HG03565 (cell line): ENCODE measurements around the gene DNAJC13.

Experiments used
- ATAC-seq: cut with Tn5 transposase; IDR thresholded peaks from one replicate; pipeline ENCODE4 v1.9.1; 2021; ENCODE audit warnings: mild to moderate bottlenecking, moderate library complexity; ENCODE audit not compliant: unreplicated experiment

Gene DNAJC13

GRCh38 chr3:132457286-132457685 is 40.0 kb downstream of the DNAJC13 start:
- ATAC-seq: no peak

DNA sequence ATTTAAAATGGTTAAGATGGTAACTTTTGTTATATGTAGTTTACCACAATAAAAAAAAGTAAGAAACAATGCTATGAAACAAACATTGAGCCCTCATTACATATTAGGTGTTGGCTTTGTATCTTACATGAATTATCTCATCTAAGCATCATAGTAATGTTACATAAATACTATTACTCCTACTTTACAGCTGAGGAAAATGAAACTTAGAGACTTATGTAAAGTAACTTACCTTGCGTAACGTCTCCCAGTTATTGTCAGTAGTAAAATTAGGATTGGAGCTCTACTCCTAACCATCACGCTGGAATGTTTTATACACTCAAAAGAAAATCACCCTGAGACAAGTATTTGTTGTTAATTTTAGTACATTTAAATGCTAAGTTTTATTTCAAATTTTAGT is 42.2 kb downstream of the DNAJC13 start:
- ATAC-seq: no peak

GRCh38 chr3:132461544-132461943 is 44.2 kb downstream of the DNAJC13 start:
- no peak for ATAC-seq

DNA sequence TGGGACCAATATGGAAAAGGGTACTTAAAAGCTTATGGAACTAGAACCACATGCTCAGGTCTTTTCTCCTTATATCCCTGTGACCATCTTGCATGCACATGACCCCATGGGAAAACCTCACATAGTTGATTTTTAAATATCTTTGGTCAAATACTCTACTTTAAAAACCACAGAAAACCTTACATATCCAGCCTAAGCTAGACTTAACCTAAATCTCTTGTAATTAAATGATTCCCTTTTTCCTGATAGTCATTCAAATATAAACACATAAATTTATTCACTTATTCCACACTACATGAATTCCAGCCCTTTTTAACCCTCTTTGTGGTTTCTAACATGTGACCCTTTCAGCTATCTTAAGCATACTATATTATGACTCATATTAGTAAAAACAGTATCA is 46.8 kb downstream of the DNAJC13 start:
- no peak for ATAC-seq

- no peak for ATAC-seq
These were observed 52.0 kb downstream of the DNAJC13 start for GRCh38 chr3:132469326-132469725.

DNA sequence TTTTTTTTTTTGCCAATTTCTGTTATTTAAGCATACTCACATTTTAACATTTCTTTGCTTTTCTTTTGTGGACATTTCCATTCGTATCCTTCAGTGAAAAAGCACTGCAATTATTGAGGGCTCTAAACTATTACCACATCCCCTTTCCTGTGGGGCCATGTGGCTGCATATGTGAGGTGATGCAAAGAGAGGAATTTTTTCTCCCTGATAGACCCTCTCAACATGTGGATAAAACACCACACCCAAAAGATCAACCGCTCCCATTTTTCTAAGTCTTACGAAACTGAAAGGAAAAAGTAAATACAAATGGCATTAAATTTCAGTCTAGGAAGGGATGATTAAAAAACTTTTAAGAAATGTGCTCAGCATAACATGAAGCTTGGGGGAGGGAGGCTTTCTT is 68.8 kb downstream of the DNAJC13 start:
- no peak for ATAC-seq

- no peak for ATAC-seq
These were observed 70.8 kb downstream of the DNAJC13 start for GRCh38 chr3:132488151-132488550.

- ATAC-seq: no peak
These were observed 81.8 kb downstream of the DNAJC13 start for GRCh38 chr3:132499071-132499470.

DNA sequence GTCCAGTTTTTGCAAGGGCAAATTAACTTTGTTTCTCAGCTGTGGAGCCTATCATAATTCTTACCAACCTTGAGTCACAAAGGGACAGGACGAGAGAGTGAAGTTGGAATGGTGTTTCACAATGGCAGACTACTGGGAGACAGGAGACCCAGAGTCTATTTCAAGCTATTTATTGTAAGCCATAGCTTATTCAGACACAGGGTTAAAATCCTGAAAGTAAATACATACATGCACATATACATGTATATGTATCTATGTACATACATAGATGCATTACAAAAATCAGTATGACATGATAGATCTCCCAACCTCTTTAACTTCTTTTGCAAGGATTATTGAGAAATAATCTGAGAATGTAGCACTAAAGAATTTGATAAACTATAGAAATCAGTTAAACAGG is 86.3 kb downstream of the DNAJC13 start:
- no peak for ATAC-seq

GRCh38 chr3:132504375-132504933 is 87.2 kb downstream of the DNAJC13 start:
- no peak for ATAC-seq

DNA sequence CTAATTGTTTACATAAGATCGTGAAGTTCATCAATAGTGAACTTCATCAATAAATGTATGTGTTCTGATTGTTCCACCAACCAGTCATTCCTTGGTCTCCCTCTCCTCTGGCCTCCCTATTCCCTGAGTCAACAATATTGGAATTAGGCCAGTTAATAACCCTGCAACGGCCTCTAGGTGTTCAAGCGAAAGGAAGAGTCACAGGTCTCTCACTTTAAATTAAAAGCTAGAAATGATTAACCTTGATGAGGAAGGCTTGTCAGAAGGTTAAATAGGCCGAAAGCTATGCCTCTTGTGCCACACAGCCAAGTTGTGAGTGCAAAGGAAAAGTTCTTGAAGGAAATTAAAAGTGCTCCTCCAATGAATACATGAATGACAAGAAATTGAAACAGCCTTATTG is 90.4 kb downstream of the DNAJC13 start:
- ATAC-seq: no peak

DNA sequence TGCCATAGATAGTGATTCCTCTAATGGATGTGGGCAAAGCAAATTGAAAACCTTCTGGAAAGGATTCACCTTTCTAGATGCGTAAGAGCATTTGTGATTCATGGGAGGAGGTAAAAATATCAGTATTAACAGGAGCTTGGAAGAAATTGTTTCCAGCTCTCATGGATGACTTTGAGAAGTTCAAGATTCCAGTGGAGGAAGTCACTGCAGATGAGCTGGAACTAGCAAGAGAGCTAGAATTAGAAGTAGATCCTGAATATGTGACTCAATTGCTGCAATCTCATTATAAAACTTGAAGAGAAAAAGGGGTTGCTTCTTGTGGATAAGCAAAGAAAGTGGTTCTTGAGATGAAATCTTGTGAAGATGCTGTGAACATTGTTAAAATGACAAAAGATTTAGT is 91.8 kb downstream of the DNAJC13 start:
- no peak for ATAC-seq

- no peak for ATAC-seq
These were observed 92.2 kb downstream of the DNAJC13 start for GRCh38 chr3:132509506-132509905.

DNA sequence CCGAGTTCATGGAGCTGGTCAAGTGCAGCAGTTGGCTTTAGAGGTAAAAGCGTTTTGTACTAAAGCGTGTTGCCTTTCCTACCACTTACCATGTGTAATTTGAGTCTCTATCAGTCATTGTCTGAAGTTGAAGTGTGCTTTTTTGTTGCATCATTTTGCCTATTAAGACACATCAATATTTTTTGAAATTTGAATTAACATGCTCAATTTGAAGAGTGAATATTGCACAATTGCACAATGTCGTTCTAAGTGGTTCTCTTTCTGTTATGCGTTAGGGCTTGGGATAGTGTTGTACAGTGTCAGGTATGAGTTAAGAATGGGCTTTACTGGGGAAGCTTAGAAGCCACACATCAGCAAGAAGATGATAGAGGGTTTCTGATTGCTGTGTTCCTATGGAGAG is 95.8 kb downstream of the DNAJC13 start:
- ATAC-seq: no peak

GRCh38 chr3:132517311-132517710 is 100.0 kb downstream of the DNAJC13 start:
- no peak for ATAC-seq

DNA sequence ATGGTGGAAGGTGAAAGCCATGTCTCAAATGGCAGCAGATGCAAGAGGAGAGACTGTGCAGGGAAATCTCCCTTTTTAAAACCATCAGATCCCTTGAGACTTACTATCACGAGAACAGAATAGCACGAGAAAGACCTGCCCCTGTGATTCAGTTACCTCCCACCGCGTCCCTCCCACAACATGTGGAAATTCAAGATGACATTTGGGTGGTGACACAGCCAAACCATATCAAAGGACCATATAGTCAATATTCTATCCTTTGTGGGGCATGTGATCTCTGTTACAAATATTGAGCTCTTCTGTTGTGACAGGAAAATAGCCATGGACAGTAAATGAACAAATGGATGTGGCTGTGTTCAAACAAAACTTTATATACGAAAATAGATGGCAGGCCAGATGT is 102.6 kb downstream of the DNAJC13 start:
- ATAC-seq: no peak

DNA sequence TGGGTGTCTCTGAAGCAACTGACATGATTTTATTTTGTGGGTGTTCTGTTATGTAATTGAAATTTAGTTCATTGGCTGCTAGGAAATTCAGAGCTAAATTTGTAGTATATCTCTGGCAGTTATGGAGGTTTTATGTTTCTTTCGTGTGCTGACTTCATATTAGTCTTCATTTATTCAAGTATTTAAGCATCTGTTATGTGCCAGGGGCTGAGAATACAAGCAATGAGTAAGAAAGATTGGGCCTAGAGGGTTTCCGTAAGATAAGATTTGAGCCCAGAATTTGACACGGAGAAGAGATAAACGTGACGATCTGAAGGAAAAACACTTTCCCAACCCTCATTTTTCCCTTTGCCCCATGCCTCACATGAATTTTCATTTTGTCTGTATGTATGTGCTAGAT is 104.6 kb downstream of the DNAJC13 start:
- ATAC-seq: no peak

- ATAC-seq: peak; percentile 89
These were observed 105.1 kb downstream of the DNAJC13 start for GRCh38 chr3:132522353-132522752.

GRCh38 chr3:132530624-132531023 is 113.3 kb downstream of the DNAJC13 start:
- no peak for ATAC-seq

- peak; percentile 54 for ATAC-seq
These were observed 118.5 kb downstream of the DNAJC13 start for GRCh38 chr3:132535575-132536441.

GRCh38 chr3:132536442-132537153 is 119.3 kb downstream of the DNAJC13 start:
- no peak for ATAC-seq

- ATAC-seq: no peak
These were observed 120.0 kb downstream of the DNAJC13 start for GRCh38 chr3:132537297-132537696.
